ENCODE measurements around the gene ZDHHC11B. TPM values are rescaled to one million over a fixed set of nuclear protein-coding genes. Genes with fewer than 3 reads are reported as not detected.
"Not testable (repeated sequence)": the region's sequence is repeated elsewhere in the genome, so short reads cannot be mapped to it uniquely, and the experiment has no call there.

Gene ZDHHC11B
- total and polyA plus RNA-seq, 2 experiments from 2014 or later = not detected

GRCh38 chr5:732754-733454 lies 51.6 kb downstream of the ZDHHC11B start:
- H3K9me3 ChIP-seq (ENCODE audit: low read depth); H3K4me3 ChIP-seq; H3K27ac ChIP-seq; H3K9ac ChIP-seq; H3K4me1 ChIP-seq (ENCODE audit: insufficient read depth); H3F3A ChIP-seq (ENCODE audit: insufficient read depth); H3K36me3 ChIP-seq (ENCODE audit: low read depth); H2AFZ ChIP-seq; H3K9me2 ChIP-seq (ENCODE audit: insufficient read depth); DNase-seq; H4K20me1 ChIP-seq (ENCODE audit: insufficient read depth); in situ Hi-C loops (cut with MboI); H3K79me2 ChIP-seq (ENCODE audit: insufficient read depth); H3K4me2 ChIP-seq (ENCODE audit: unreplicated experiment); H3K27me3 ChIP-seq (replicated peaks; ENCODE audit: insufficient read depth): not testable (repeated sequence)
- WGBS, 2 experiments (ENCODE audit: low coverage in 1 of 2, low lambda C conversion rate in 2 of 2, missing lambda C conversion rate in 2 of 2) = 62 to 66% methylated on average over 9 to 10 of the region's 10 CpGs

- H3F3A ChIP-seq (ENCODE audit: insufficient read depth); H3K4me2 ChIP-seq (ENCODE audit: unreplicated experiment); H3K36me3 ChIP-seq (ENCODE audit: low read depth); H3K9ac ChIP-seq; H3K27me3 ChIP-seq (replicated peaks; ENCODE audit: insufficient read depth); H4K20me1 ChIP-seq (ENCODE audit: insufficient read depth); H3K4me1 ChIP-seq (ENCODE audit: insufficient read depth); H3K27ac ChIP-seq; H3K79me2 ChIP-seq (ENCODE audit: insufficient read depth); H2AFZ ChIP-seq; H3K9me2 ChIP-seq (ENCODE audit: insufficient read depth); H3K4me3 ChIP-seq; in situ Hi-C loops (cut with MboI); H3K9me3 ChIP-seq (ENCODE audit: low read depth); DNase-seq: not testable (repeated sequence)
- 36 to 38% methylated on average over 4 to 5 of the region's 7 CpGs for WGBS, 2 experiments (ENCODE audit: low coverage in 1 of 2, low lambda C conversion rate in 2 of 2, missing lambda C conversion rate in 2 of 2)
Observed at GRCh38 chr5:729225-729624, 55.3 kb downstream of the ZDHHC11B start.

GRCh38 chr5:727087-727486 lies 57.4 kb downstream of the ZDHHC11B start:
- H3K9ac ChIP-seq; DNase-seq; H3K9me2 ChIP-seq (ENCODE audit: insufficient read depth); H3K27me3 ChIP-seq (replicated peaks; ENCODE audit: insufficient read depth); H3K27ac ChIP-seq; H3K79me2 ChIP-seq (ENCODE audit: insufficient read depth); H3F3A ChIP-seq (ENCODE audit: insufficient read depth); H4K20me1 ChIP-seq (ENCODE audit: insufficient read depth); H3K4me2 ChIP-seq (ENCODE audit: unreplicated experiment); H3K4me1 ChIP-seq (ENCODE audit: insufficient read depth); H3K36me3 ChIP-seq (ENCODE audit: low read depth); H3K4me3 ChIP-seq; in situ Hi-C loops (cut with MboI); H2AFZ ChIP-seq; H3K9me3 ChIP-seq (ENCODE audit: low read depth): not testable (repeated sequence)
- WGBS, 2 experiments (ENCODE audit: low coverage in 1 of 2, low lambda C conversion rate in 2 of 2, missing lambda C conversion rate in 2 of 2) = 55 to 65% methylated on average over 4 of the region's 9 CpGs

- in situ Hi-C loops (cut with MboI); H3K4me2 ChIP-seq (ENCODE audit: unreplicated experiment); H3K9ac ChIP-seq; H3K27ac ChIP-seq; H4K20me1 ChIP-seq (ENCODE audit: insufficient read depth); H2AFZ ChIP-seq; H3K9me3 ChIP-seq (ENCODE audit: low read depth); H3K79me2 ChIP-seq (ENCODE audit: insufficient read depth); H3K4me1 ChIP-seq (ENCODE audit: insufficient read depth); DNase-seq; H3F3A ChIP-seq (ENCODE audit: insufficient read depth); H3K4me3 ChIP-seq; H3K36me3 ChIP-seq (ENCODE audit: low read depth); H3K9me2 ChIP-seq (ENCODE audit: insufficient read depth): not testable (repeated sequence)
- peaks cover 11% of the 10 kb centered on the region for H3K27me3 ChIP-seq (replicated peaks; ENCODE audit: insufficient read depth)
- 50 to 57% methylated on average over 2 to 3 of the region's 6 CpGs for WGBS, 2 experiments (ENCODE audit: low coverage in 1 of 2, low lambda C conversion rate in 2 of 2, missing lambda C conversion rate in 2 of 2)
Observed at GRCh38 chr5:723865-724264, 60.7 kb downstream of the ZDHHC11B start.

- H3F3A ChIP-seq (ENCODE audit: insufficient read depth); H4K20me1 ChIP-seq (ENCODE audit: insufficient read depth); H3K27ac ChIP-seq; H3K4me1 ChIP-seq (ENCODE audit: insufficient read depth); H3K4me3 ChIP-seq; H3K9me2 ChIP-seq (ENCODE audit: insufficient read depth); H3K79me2 ChIP-seq (ENCODE audit: insufficient read depth); H3K36me3 ChIP-seq (ENCODE audit: low read depth); H3K9me3 ChIP-seq (ENCODE audit: low read depth); H3K9ac ChIP-seq; H2AFZ ChIP-seq; DNase-seq; in situ Hi-C loops (cut with MboI); H3K4me2 ChIP-seq (ENCODE audit: unreplicated experiment): not testable (repeated sequence)
- 31 to 43% methylated on average over 2 to 4 of the region's 4 CpGs for WGBS, 2 experiments (ENCODE audit: low coverage in 1 of 2, low lambda C conversion rate in 2 of 2, missing lambda C conversion rate in 2 of 2)
- H3K27me3 ChIP-seq (replicated peaks; ENCODE audit: insufficient read depth) = peaks cover 11% of the 10 kb centered on the region
Observed at GRCh38 chr5:723309-723708, 61.2 kb downstream of the ZDHHC11B start.

- H2AFZ ChIP-seq; in situ Hi-C loops (cut with MboI); H3K9me2 ChIP-seq (ENCODE audit: insufficient read depth); H3K9ac ChIP-seq; H4K20me1 ChIP-seq (ENCODE audit: insufficient read depth); H3K9me3 ChIP-seq (ENCODE audit: low read depth); H3F3A ChIP-seq (ENCODE audit: insufficient read depth); H3K27ac ChIP-seq; H3K27me3 ChIP-seq (replicated peaks; ENCODE audit: insufficient read depth); H3K79me2 ChIP-seq (ENCODE audit: insufficient read depth); H3K4me2 ChIP-seq (ENCODE audit: unreplicated experiment); H3K4me1 ChIP-seq (ENCODE audit: insufficient read depth); H3K36me3 ChIP-seq (ENCODE audit: low read depth); DNase-seq; H3K4me3 ChIP-seq: not testable (repeated sequence)
- 18 to 30% methylated on average over 1 of the region's 1 CpG for WGBS, 2 experiments (ENCODE audit: low coverage in 1 of 2, low lambda C conversion rate in 2 of 2, missing lambda C conversion rate in 2 of 2)
Observed at GRCh38 chr5:719379-719778, 65.2 kb downstream of the ZDHHC11B start.
